ENCODE results near the gene RAB7B. TPM values are rescaled to one million over a fixed set of nuclear protein-coding genes. Genes with fewer than 3 reads are reported as not detected.

The RAB7B gene
- total RNA-seq, 1 experiment from 2014 or later, result not detected

DNA sequence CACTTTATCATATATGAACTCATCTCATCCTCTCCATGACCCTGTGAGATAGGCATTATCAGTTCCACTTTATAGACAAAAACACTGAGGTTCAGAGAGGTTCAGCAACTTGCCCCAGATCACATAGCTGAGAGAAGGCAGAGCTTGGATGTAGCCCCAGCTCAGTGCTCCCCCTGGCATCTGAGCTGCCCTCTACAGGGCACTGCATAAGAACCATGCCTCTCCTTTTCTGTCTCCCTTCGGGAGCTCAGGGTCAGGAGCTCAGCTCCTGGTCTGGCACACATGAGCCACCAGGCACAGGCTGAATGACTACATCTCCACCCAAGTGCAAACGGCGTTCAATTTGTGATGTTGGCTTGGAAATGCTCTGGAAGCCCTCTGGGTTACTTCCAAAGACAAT is 16.9 kb downstream of the RAB7B start:
- DNase-seq, result no peak
- Histone ChIP-seq H3K4me3 (ENCODE audit: low read length) (no peak overlapping the region), H3K9me3 (ENCODE audit: low read length) (no peaks in the 10 kb centered on the region), H3K9ac (ENCODE audit: low read length) (no peak overlapping the region), H3K4me2 (ENCODE audit: low read depth, low read length, poor library complexity, severe bottlenecking) (no peak overlapping the region), H3K27me3 (ENCODE audit: low read length) (no peaks in the 10 kb centered on the region), H4K20me1 (ENCODE audit: insufficient read depth, low read depth, low read length) (no peaks in the 10 kb centered on the region), H3K79me2 (ENCODE audit: low read length) (no peaks in the 10 kb centered on the region), H3K9me2 (replicated peaks; ENCODE audit: insufficient read depth, low read length) (no peaks in the 10 kb centered on the region), H3K36me3 (ENCODE audit: insufficient read depth, low read length) (no peaks in the 10 kb centered on the region), H3K4me1 (ENCODE audit: low read length) (no peaks in the 10 kb centered on the region), H3K27ac (ENCODE audit: low read length) (no peak overlapping the region), H2AFZ (ENCODE audit: low read length) (no peak overlapping the region)

- no peak overlapping the region for H3K4me3 ChIP-seq (ENCODE audit: low read length)
- H3K9ac ChIP-seq (ENCODE audit: low read length), result no peak overlapping the region
- no peaks in the 10 kb centered on the region for H3K9me2 ChIP-seq (replicated peaks; ENCODE audit: insufficient read depth, low read length)
- no peak overlapping the region for H3K27ac ChIP-seq (ENCODE audit: low read length)
- H3K4me2 ChIP-seq (ENCODE audit: low read depth, low read length, poor library complexity, severe bottlenecking), result no peak overlapping the region
- no peaks in the 10 kb centered on the region for H3K36me3 ChIP-seq (ENCODE audit: insufficient read depth, low read length)
- no peaks in the 10 kb centered on the region for H4K20me1 ChIP-seq (ENCODE audit: insufficient read depth, low read depth, low read length)
- DNase-seq, result no peak
- no peaks in the 10 kb centered on the region for H3K79me2 ChIP-seq (ENCODE audit: low read length)
- no peak overlapping the region for H2AFZ ChIP-seq (ENCODE audit: low read length)
- no peaks in the 10 kb centered on the region for H3K9me3 ChIP-seq (ENCODE audit: low read length)
- H3K27me3 ChIP-seq (ENCODE audit: low read length), result no peaks in the 10 kb centered on the region
- H3K4me1 ChIP-seq (ENCODE audit: low read length), result no peaks in the 10 kb centered on the region
Measured at GRCh38 chr1:205985330-205986005, 17.7 kb downstream of the RAB7B start.

DNA sequence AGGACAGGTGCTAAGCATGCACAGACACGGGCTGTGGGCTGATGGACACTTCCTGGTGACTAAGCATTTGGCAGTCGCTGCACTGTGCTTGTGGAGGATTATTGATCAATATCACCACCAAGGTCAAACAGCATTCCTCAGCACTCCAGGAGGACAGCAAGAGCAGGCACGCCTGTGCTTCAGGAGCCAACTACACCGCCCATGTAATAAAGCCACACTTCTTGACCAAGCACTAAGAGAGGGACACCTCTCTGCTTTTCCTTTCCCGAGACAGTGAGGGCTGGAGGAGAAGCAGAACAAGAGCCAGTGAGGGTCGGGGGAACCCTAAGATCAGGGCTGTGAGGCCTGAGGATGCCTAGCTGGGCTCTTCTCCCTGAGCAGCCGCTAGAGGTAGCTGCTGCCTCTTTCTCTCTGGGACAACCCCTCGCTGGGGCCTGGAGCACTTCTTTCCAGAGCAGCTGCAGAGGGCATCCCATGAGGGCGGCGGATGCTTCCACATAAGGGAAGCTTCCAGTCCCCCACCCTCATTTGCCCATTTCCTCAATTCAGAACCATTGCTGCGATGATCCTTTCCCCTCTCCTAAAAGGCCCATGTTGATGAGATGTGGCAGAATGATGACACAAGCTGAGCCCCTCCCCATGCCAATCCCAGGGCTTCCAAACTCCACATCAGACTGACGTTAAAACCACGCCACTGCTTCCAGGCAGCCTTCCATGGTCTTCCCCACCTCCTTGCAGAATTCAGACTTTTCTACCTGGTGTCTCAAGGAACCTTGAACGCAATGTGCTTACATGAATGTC is 19.1 kb downstream of the RAB7B start:
- H3K4me2 ChIP-seq (ENCODE audit: low read depth, low read length, poor library complexity, severe bottlenecking), result no peak overlapping the region
- H3K36me3 ChIP-seq (ENCODE audit: insufficient read depth, low read length), result no peaks in the 10 kb centered on the region
- no peaks in the 10 kb centered on the region for H4K20me1 ChIP-seq (ENCODE audit: insufficient read depth, low read depth, low read length)
- H3K4me3 ChIP-seq (ENCODE audit: low read length), result no peak overlapping the region
- H3K27me3 ChIP-seq (ENCODE audit: low read length), result no peaks in the 10 kb centered on the region
- H3K79me2 ChIP-seq (ENCODE audit: low read length), result no peaks in the 10 kb centered on the region
- no peaks in the 10 kb centered on the region for H3K9me2 ChIP-seq (replicated peaks; ENCODE audit: insufficient read depth, low read length)
- no peak overlapping the region for H3K27ac ChIP-seq (ENCODE audit: low read length)
- DNase-seq, result peak; percentile 74
- H3K9ac ChIP-seq (ENCODE audit: low read length), result no peak overlapping the region
- H2AFZ ChIP-seq (ENCODE audit: low read length), result no peak overlapping the region
- H3K9me3 ChIP-seq (ENCODE audit: low read length), result no peaks in the 10 kb centered on the region
- no peaks in the 10 kb centered on the region for H3K4me1 ChIP-seq (ENCODE audit: low read length)

DNA sequence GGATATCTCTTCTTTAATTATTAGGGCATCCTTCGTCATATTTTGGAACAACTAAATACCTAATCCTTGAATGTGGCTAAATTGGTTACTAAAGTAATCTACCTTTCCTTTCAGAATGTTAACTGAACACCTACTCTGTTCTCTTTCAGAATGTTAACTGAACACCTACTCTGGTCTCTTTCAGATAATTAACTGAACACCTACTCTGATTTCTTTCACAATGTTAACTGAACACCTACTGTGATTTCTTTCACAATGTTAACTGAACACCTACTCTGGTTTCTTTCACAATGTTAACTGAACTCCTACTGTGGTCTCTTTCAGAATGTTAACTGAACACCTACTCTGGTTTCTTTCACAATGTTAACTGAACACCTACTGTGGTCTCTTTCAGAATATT is 21.9 kb downstream of the RAB7B start:
- no peaks in the 10 kb centered on the region for H3K79me2 ChIP-seq (ENCODE audit: low read length)
- H2AFZ ChIP-seq (ENCODE audit: low read length), result no peak overlapping the region

DNA sequence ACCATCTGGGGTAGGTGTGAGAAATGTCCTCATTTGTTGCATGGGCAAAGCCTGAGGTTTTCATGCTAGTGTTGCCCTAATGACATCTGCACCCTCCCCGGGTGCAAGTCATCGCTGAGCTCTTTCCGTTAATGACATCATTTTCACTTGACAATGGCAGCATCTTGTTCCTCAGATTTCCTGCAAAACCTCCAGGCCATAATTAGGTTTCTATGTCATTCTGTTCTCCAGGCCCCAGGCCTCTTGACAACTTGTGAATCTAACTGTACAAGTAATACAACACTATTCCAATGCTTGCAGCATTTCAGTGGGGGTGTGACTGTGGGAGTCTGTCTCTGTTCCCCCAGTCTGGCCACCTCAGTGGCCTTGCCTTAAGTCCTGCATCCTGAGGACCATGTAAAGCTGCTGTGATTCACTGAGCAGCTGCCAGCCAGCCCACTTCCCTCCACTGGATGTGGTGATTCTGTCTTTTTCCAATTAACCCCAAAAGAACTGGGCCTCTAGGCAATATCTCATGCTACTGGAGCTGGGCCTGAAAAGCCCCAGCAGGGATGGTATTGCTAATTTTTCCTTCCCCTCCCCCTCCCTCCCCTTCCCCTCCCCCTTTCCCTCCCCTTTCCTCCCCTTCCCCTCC is 22.8 kb downstream of the RAB7B start:
- H2AFZ ChIP-seq (ENCODE audit: low read length), result no peak overlapping the region

More for the DNA sequence above, 21.9 kb downstream of the RAB7B start:
- no peaks in the 10 kb centered on the region for H4K20me1 ChIP-seq (ENCODE audit: insufficient read depth, low read depth, low read length)
- no peaks in the 10 kb centered on the region for H3K4me1 ChIP-seq (ENCODE audit: low read length)
- H3K9ac ChIP-seq (ENCODE audit: low read length), result no peak overlapping the region
- no peak overlapping the region for H3K4me2 ChIP-seq (ENCODE audit: low read depth, low read length, poor library complexity, severe bottlenecking)
- H3K4me3 ChIP-seq (ENCODE audit: low read length), result no peak overlapping the region
- no peaks in the 10 kb centered on the region for H3K9me2 ChIP-seq (replicated peaks; ENCODE audit: insufficient read depth, low read length)
- H3K9me3 ChIP-seq (ENCODE audit: low read length), result no peaks in the 10 kb centered on the region
- H3K36me3 ChIP-seq (ENCODE audit: insufficient read depth, low read length), result no peaks in the 10 kb centered on the region
- no peak overlapping the region for H3K27ac ChIP-seq (ENCODE audit: low read length)
- no peak for DNase-seq
- no peaks in the 10 kb centered on the region for H3K27me3 ChIP-seq (ENCODE audit: low read length)

GRCh38 chr1:205979301-205979700 is 23.9 kb downstream of the RAB7B start:
- no peak overlapping the region for H3K27ac ChIP-seq (ENCODE audit: low read length)
- H2AFZ ChIP-seq (ENCODE audit: low read length), result no peak overlapping the region
- H3K36me3 ChIP-seq (ENCODE audit: insufficient read depth, low read length), result no peaks in the 10 kb centered on the region
- no peaks in the 10 kb centered on the region for H3K27me3 ChIP-seq (ENCODE audit: low read length)
- H3K79me2 ChIP-seq (ENCODE audit: low read length), result no peaks in the 10 kb centered on the region
- H3K9me3 ChIP-seq (ENCODE audit: low read length), result no peaks in the 10 kb centered on the region
- H3K4me1 ChIP-seq (ENCODE audit: low read length), result no peaks in the 10 kb centered on the region
- no peak overlapping the region for H3K9ac ChIP-seq (ENCODE audit: low read length)
- no peak for DNase-seq
- H4K20me1 ChIP-seq (ENCODE audit: insufficient read depth, low read depth, low read length), result no peaks in the 10 kb centered on the region
- no peak overlapping the region for H3K4me2 ChIP-seq (ENCODE audit: low read depth, low read length, poor library complexity, severe bottlenecking)
- no peaks in the 10 kb centered on the region for H3K9me2 ChIP-seq (replicated peaks; ENCODE audit: insufficient read depth, low read length)
- no peak overlapping the region for H3K4me3 ChIP-seq (ENCODE audit: low read length)

More for the DNA sequence above, 22.8 kb downstream of the RAB7B start:
- H3K27me3 ChIP-seq (ENCODE audit: low read length), result no peaks in the 10 kb centered on the region
- no peak overlapping the region for H3K27ac ChIP-seq (ENCODE audit: low read length)
- H3K9me3 ChIP-seq (ENCODE audit: low read length), result no peaks in the 10 kb centered on the region
- H3K36me3 ChIP-seq (ENCODE audit: insufficient read depth, low read length), result no peaks in the 10 kb centered on the region
- no peak overlapping the region for H3K4me2 ChIP-seq (ENCODE audit: low read depth, low read length, poor library complexity, severe bottlenecking)
- H3K9ac ChIP-seq (ENCODE audit: low read length), result no peak overlapping the region
- DNase-seq, result no peak
- H4K20me1 ChIP-seq (ENCODE audit: insufficient read depth, low read depth, low read length), result no peaks in the 10 kb centered on the region
- no peaks in the 10 kb centered on the region for H3K79me2 ChIP-seq (ENCODE audit: low read length)
- H3K9me2 ChIP-seq (replicated peaks; ENCODE audit: insufficient read depth, low read length), result no peaks in the 10 kb centered on the region
- no peak overlapping the region for H3K4me3 ChIP-seq (ENCODE audit: low read length)
- no peaks in the 10 kb centered on the region for H3K4me1 ChIP-seq (ENCODE audit: low read length)

DNA sequence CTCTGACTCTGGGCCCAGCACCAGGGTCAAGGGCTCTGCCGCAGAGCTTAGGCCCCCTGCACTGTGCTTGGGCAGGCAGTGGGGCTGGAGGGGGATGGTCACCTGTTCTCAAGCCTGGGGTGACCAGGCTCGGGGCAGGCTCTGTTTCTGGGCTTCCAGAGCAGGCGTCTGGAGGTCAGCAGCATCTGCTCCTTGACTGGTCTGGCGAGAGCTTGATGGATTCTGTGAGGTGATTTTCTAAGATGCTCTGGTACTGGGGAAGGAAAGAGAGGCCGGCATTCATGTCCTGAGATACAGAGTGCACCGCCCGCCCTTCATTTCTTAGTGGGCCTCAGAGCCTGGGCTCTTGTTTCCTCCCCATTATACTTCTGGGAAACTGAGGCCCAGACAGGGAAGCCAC is 24.5 kb downstream of the RAB7B start:
- Histone ChIP-seq H3K79me2 (ENCODE audit: low read length) (no peaks in the 10 kb centered on the region), H3K9ac (ENCODE audit: low read length) (no peak overlapping the region), H3K9me3 (ENCODE audit: low read length) (no peaks in the 10 kb centered on the region), H3K4me1 (ENCODE audit: low read length) (no peaks in the 10 kb centered on the region), H3K4me2 (ENCODE audit: low read depth, low read length, poor library complexity, severe bottlenecking) (no peak overlapping the region), H3K27me3 (ENCODE audit: low read length) (no peaks in the 10 kb centered on the region), H3K36me3 (ENCODE audit: insufficient read depth, low read length) (no peaks in the 10 kb centered on the region), H3K4me3 (ENCODE audit: low read length) (no peak overlapping the region), H4K20me1 (ENCODE audit: insufficient read depth, low read depth, low read length) (no peaks in the 10 kb centered on the region), H3K27ac (ENCODE audit: low read length) (no peak overlapping the region), H3K9me2 (replicated peaks; ENCODE audit: insufficient read depth, low read length) (no peaks in the 10 kb centered on the region), H2AFZ (ENCODE audit: low read length) (no peak overlapping the region)
- no peak for DNase-seq

GRCh38 chr1:205977402-205978014 is 25.7 kb downstream of the RAB7B start:
- no peak overlapping the region for H3K9ac ChIP-seq (ENCODE audit: low read length)
- no peaks in the 10 kb centered on the region for H4K20me1 ChIP-seq (ENCODE audit: insufficient read depth, low read depth, low read length)
- H3K36me3 ChIP-seq (ENCODE audit: insufficient read depth, low read length), result no peaks in the 10 kb centered on the region
- no peak overlapping the region for H2AFZ ChIP-seq (ENCODE audit: low read length)
- H3K79me2 ChIP-seq (ENCODE audit: low read length), result no peaks in the 10 kb centered on the region
- no peak overlapping the region for H3K4me3 ChIP-seq (ENCODE audit: low read length)
- H3K9me2 ChIP-seq (replicated peaks; ENCODE audit: insufficient read depth, low read length), result no peaks in the 10 kb centered on the region
- no peaks in the 10 kb centered on the region for H3K9me3 ChIP-seq (ENCODE audit: low read length)
- H3K4me2 ChIP-seq (ENCODE audit: low read depth, low read length, poor library complexity, severe bottlenecking), result no peak overlapping the region
- peak; percentile 90 for DNase-seq
- no peak overlapping the region for H3K27ac ChIP-seq (ENCODE audit: low read length)
- no peaks in the 10 kb centered on the region for H3K4me1 ChIP-seq (ENCODE audit: low read length)
- H3K27me3 ChIP-seq (ENCODE audit: low read length), result no peaks in the 10 kb centered on the region

All from Karpas-422 (cell line).